Chondrocyte (in vitro differentiated cells): ENCODE results near the gene SLC22A1. TPM values are rescaled to one million over a fixed set of nuclear protein-coding genes. Genes with fewer than 3 reads are reported as not detected.

Experiments used
- DNase-seq: peaks from one replicate; pipeline ENCODE4 v3.0.0; 2021; ENCODE audit warnings: mixed read lengths, low spot score
- H3K27ac Mint-ChIP-seq: one replicate; pipeline ENCODE4 v1.8.0; 2021; ENCODE audit warnings: mild to moderate bottlenecking, moderate library complexity, mixed read lengths; ENCODE audit not compliant: unreplicated experiment
- H3K27me3 Mint-ChIP-seq: 2 replicates; pipeline ENCODE4 v1.8.0; 2021; ENCODE audit warnings: low read depth, mixed read lengths
- H3K36me3 Mint-ChIP-seq: 2 replicates; pipeline ENCODE4 v1.8.0; 2021; ENCODE audit warnings: low read depth, mixed read lengths
- H3K4me1 Mint-ChIP-seq: 2 replicates; pipeline ENCODE4 v1.8.0; 2021; ENCODE audit warnings: low read depth, mild to moderate bottlenecking, mixed read lengths
- H3K4me3 Mint-ChIP-seq: one replicate; pipeline ENCODE4 v1.8.0; 2021; ENCODE audit warnings: mild to moderate bottlenecking, moderate library complexity, mixed read lengths; ENCODE audit not compliant: unreplicated experiment
- H3K9me3 Mint-ChIP-seq: 2 replicates; pipeline ENCODE4 v1.8.0; 2021; ENCODE audit warnings: low read depth, mixed read lengths
- CTCF ChIP-seq: fragments of 200-600 bp; sonication (generic); IDR thresholded peaks from 2 replicates; pipeline ENCODE4 v1.5.0; 2021; ENCODE audit warnings: antibody characterized with exemption, mild to moderate bottlenecking, moderate library complexity
- total RNA-seq: library from RNA; stranded (reverse); gene quantifications from 3 replicates; pipeline ENCODE4 v1.2.1, GENCODE V29; 2021

SLC22A1 gene
- total RNA-seq, 1 donor from 2014 or later = 2.9 TPM

GRCh38 chr6:160102956-160103824, 18.4 kb upstream of the SLC22A1 start:
- TF ChIP-seq CTCF = peak; percentile 73
- H3K9me3 Mint-ChIP-seq = no peaks in the 10 kb centered on the region
- no peaks in the 10 kb centered on the region for H3K27me3 Mint-ChIP-seq
- peak overlapping the region; percentile 86 for H3K27ac Mint-ChIP-seq
- peaks cover 27% of the 10 kb centered on the region for H3K4me1 Mint-ChIP-seq
- peaks cover 39% of the 10 kb centered on the region for H3K36me3 Mint-ChIP-seq
- H3K4me3 Mint-ChIP-seq = no peak overlapping the region
- DNase-seq = no peak

DNA sequence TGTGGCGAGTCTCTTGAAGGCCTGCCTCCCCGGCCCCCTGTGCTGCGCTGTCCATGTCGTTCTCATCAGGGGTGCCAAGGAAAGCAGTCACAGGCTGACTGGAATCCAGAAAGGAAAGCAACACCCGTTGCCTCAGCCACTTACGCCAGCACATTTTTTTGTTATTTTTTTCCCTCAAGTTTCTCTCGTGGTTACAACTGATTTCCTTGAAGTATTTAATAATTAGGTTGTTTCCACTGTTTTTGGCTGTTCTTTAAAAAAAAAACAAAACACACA, 17.9 kb upstream of the SLC22A1 start:
- DNase-seq = no peak
- Mint-ChIP-seq H3K9me3 (no peaks in the 10 kb centered on the region), H3K36me3 (peaks cover 38% of the 10 kb centered on the region), H3K4me3 (no peak overlapping the region), H3K27me3 (no peaks in the 10 kb centered on the region), H3K4me1 (peaks cover 27% of the 10 kb centered on the region), H3K27ac (peak overlapping the region; percentile 86)
- TF ChIP-seq CTCF = no peak

GRCh38 chr6:160104821-160105517, 16.6 kb upstream of the SLC22A1 start:
- Mint-ChIP-seq H3K4me1 (peaks cover 20% of the 10 kb centered on the region), H3K27ac (no peak overlapping the region), H3K27me3 (no peaks in the 10 kb centered on the region), H3K4me3 (no peak overlapping the region), H3K36me3 (peaks cover 34% of the 10 kb centered on the region), H3K9me3 (no peaks in the 10 kb centered on the region)
- no peak for DNase-seq
- peak; percentile 14 for TF ChIP-seq CTCF

GRCh38 chr6:160106010-160106409, 15.6 kb upstream of the SLC22A1 start:
- H3K4me3 Mint-ChIP-seq = no peak overlapping the region
- TF ChIP-seq CTCF = no peak
- H3K36me3 Mint-ChIP-seq = peaks cover 32% of the 10 kb centered on the region
- DNase-seq = no peak
- no peaks in the 10 kb centered on the region for H3K9me3 Mint-ChIP-seq
- H3K27ac Mint-ChIP-seq = no peak overlapping the region
- no peaks in the 10 kb centered on the region for H3K27me3 Mint-ChIP-seq
- peaks cover 14% of the 10 kb centered on the region for H3K4me1 Mint-ChIP-seq

GRCh38 chr6:160106701-160107100, 14.9 kb upstream of the SLC22A1 start:
- no peak overlapping the region for H3K27ac Mint-ChIP-seq

More at GRCh38 chr6:160106701-160107100, 14.9 kb upstream of the SLC22A1 start:
- peaks cover 12% of the 10 kb centered on the region for H3K4me1 Mint-ChIP-seq
- no peaks in the 10 kb centered on the region for H3K9me3 Mint-ChIP-seq
- H3K4me3 Mint-ChIP-seq = no peak overlapping the region
- H3K36me3 Mint-ChIP-seq = peaks cover 31% of the 10 kb centered on the region
- TF ChIP-seq CTCF = no peak
- H3K27me3 Mint-ChIP-seq = no peaks in the 10 kb centered on the region
- no peak for DNase-seq
